Esophagus (tissue), 2 donors: Measurements from ENCODE around the gene ALG9. TPM values are rescaled to one million over a fixed set of nuclear protein-coding genes. Genes with fewer than 3 reads are reported as not detected.
"Not testable (repeated sequence)": the region's sequence is repeated elsewhere in the genome, so short reads cannot be mapped to it uniquely, and the experiment has no call there.

Source experiments
- H3K27ac ChIP-seq, 2 donors: one replicate each; pipeline ENCODE4 v1.5.1; 2013; ENCODE audit warnings: low read depth in 2 of 2, mild to moderate bottlenecking in 2 of 2, inconsistent platforms in 1 of 2, low read length in 1 of 2, moderate library complexity in 1 of 2
- H3K27me3 ChIP-seq, 2 donors: one replicate each; pipeline ENCODE4 v1.6.1; 2013; ENCODE audit warnings: low read length in 2 of 2, control low read depth in 1 of 2, mild to moderate bottlenecking in 1 of 2; ENCODE audit not compliant: insufficient read depth in 2 of 2, control insufficient read depth in 1 of 2
- H3K36me3 ChIP-seq, 2 donors: one replicate each; pipeline ENCODE4 v1.6.1; 2013; ENCODE audit warnings: low read length in 1 of 2; ENCODE audit not compliant: control insufficient read depth in 2 of 2, insufficient read depth in 2 of 2
- H3K4me1 ChIP-seq, 2 donors: one replicate each; pipeline ENCODE4 v1.6.1; 2013; ENCODE audit warnings: low read length in 1 of 2; ENCODE audit not compliant: control insufficient read depth in 2 of 2, insufficient read depth in 2 of 2
- H3K4me3 ChIP-seq, 2 donors: one replicate each; pipeline ENCODE4 v1.5.1; 2013; ENCODE audit warnings: low read length in 2 of 2, mild to moderate bottlenecking in 2 of 2, low read depth in 1 of 2, moderate library complexity in 1 of 2
- H3K9me3 ChIP-seq, 2 donors: one replicate each; pipeline ENCODE4 v1.6.1; 2013; ENCODE audit warnings: mild to moderate bottlenecking in 2 of 2, low read depth in 1 of 2, low read length in 1 of 2, moderate library complexity in 1 of 2; ENCODE audit not compliant: control insufficient read depth in 2 of 2, insufficient read depth in 1 of 2
- WGBS, 2 donors: extraction: QIAGEN DNeasy Blood & Tissue Kit; methylation state at CpG; one replicate each; pipeline ENCODE4 v1.1.7; 2013; 5-methylcytosine and 5-hydroxymethylcytosine counted together
- polyA plus RNA-seq, 2 donors: library from polyadenylated mRNA; stranded (reverse); fragments of 200-250 nt; gene quantifications; one replicate each; pipeline ENCODE4 v1.2.3, GENCODE V29; 2013
- donor health status: healthy with polysubstance abuse.
- donor health status: Bipolar disorder and iron deficiency.

The ALG9 gene
- polyA plus RNA-seq, 2 donors, result 13.2 to 19.5 TPM

- Histone ChIP-seq H3K27me3 (no peaks in the 10 kb centered on the region), H3K4me1 (no peaks in the 10 kb centered on the region), H3K9me3 (no peaks in the 10 kb centered on the region), H3K4me3 (no peak overlapping the region), H3K36me3 (no peaks in the 10 kb centered on the region), H3K27ac (no peak overlapping the region)
- WGBS, 2 donors, result 95 to 98% methylated on average over 1 of the region's 1 CpG
Measured at GRCh38 chr11:111792314-111792713, 79.1 kb downstream of the ALG9 start.

GRCh38 chr11:111788464-111788863 is 82.9 kb downstream of the ALG9 start:
- Histone ChIP-seq H3K4me1 (no peaks in the 10 kb centered on the region), H3K27me3 (no peaks in the 10 kb centered on the region), H3K27ac (no peak overlapping the region), H3K9me3 (no peaks in the 10 kb centered on the region), H3K36me3 (peaks cover 0 to 11% of the 10 kb centered on the region in 2 donors), H3K4me3 (no peak overlapping the region)
- WGBS, 2 donors, result 68 to 78% methylated on average over 2 of the region's 2 CpGs

DNA sequence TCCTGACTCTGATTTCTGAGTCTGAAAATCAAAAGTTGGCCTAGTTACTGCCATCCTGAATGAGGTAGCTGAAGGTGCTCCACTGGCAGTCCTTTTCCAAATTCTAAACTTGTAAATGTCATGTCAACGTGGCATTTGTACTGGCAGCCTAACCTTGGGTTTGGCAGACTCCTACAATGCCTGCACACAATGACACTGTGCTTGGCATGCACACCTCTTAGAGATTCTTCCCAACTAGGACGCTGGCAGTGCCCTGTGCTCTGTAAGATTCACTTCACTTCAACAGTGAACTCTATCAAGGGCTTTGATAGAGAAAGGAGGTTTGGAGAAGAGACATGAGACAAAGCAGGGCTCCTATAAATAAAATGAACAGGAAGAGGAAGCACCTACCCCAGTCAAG is 83.3 kb downstream of the ALG9 start:
- Histone ChIP-seq H3K27me3 (no peaks in the 10 kb centered on the region), H3K36me3 (peaks cover 0 to 11% of the 10 kb centered on the region in 2 donors), H3K4me3 (no peak overlapping the region), H3K27ac (no peak overlapping the region), H3K4me1 (no peaks in the 10 kb centered on the region), H3K9me3 (no peaks in the 10 kb centered on the region)
- 53 to 63% methylated on average over 2 of the region's 2 CpGs for WGBS, 2 donors

DNA sequence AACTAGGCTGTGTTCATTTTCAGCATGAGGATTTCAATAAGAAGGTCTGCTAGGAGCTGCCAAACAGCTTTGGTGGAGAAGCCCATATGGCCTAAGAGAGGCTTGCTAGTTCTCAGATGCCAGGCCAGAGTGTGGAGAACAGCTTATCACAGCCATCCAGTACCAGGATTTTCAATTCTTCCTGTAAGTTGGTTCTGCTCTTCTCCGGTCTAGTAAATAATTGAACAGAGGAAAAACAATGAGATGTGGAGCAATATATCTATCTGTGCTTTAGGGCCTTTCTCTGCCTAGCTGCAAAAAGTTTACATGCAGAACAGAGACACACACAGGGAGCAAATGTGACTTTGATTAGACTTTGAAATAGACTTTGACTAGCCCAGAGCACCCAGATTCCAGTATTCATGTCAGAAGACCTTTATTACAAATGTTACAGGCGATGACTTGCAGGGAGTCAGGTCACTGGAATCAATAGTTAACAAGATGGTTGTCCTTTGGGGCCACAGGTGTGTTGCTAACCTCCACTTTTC is 85.4 kb downstream of the ALG9 start:
- Histone ChIP-seq H3K4me3 (no peak overlapping the region), H3K9me3 (no peaks in the 10 kb centered on the region), H3K27me3 (no peaks in the 10 kb centered on the region), H3K36me3 (peaks cover 0 to 11% of the 10 kb centered on the region in 2 donors), H3K27ac (no peak overlapping the region), H3K4me1 (no peaks in the 10 kb centered on the region)
- 85 to 94% methylated on average over 2 of the region's 2 CpGs for WGBS, 2 donors

DNA sequence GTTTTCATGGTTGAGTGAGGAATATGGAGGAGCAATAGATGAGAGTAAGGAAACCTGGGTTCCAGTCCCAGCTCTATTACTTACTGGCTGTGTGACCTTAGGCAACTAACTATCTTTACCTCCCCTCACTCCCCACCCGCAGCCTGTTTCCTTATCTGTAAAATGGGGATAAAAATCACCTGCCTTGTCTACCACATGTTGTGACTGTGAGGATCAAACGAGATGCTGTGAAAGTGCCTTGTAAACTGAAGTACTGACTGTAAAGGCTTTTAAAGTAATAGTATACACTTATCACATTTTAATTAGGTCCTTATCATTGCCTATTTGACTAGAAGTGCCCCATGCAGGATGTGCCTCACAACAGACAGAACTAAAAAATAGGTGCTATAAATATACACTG is 86.3 kb downstream of the ALG9 start:
- H3K4me1 ChIP-seq, result no peaks in the 10 kb centered on the region
- H3K9me3 ChIP-seq, result no peaks in the 10 kb centered on the region
- peaks cover 0 to 11% of the 10 kb centered on the region in 2 donors for H3K36me3 ChIP-seq
- WGBS, 2 donors, result 88 to 89% methylated on average over 2 of the region's 2 CpGs
- H3K27me3 ChIP-seq, result no peaks in the 10 kb centered on the region
- H3K4me3 ChIP-seq, result no peak overlapping the region
- no peak overlapping the region for H3K27ac ChIP-seq

GRCh38 chr11:111784311-111784710 is 87.1 kb downstream of the ALG9 start:
- H3K4me3 ChIP-seq, H3K27me3 ChIP-seq, H3K9me3 ChIP-seq, H3K27ac ChIP-seq, H3K4me1 ChIP-seq: not testable (repeated sequence)
- WGBS, 2 donors, result 93 to 96% methylated on average over 10 of the region's 10 CpGs
- peaks cover 0 to 11% of the 10 kb centered on the region in 2 donors for H3K36me3 ChIP-seq

DNA sequence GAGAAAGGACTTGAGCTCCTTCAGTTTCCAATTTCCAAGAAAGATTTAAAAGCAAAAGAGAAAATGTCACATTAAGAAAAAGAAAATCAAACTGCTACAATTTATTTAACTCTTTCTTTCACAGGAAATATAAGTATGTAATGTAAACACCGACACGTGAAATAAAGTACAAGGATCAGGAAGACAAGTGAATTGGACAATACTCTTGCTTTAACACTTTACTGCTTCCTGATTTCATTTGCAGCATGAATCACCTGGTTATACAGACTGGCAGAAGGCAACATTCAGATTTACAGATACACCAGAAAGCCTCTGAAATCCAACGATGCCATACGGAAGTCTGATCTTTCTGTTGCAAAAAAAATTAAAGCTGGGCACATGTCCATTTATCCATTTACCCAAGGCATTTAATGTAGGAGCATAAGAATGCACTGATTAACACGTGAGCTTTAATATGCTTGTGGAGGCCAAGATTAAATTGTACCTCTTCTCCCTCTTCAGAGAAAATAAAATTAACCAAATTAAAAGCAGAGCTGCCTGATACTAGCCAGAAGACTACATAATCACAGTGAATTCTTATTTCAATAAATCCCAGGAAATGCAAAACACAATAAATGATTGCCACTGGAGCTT is 89.2 kb downstream of the ALG9 start:
- Histone ChIP-seq H3K27me3 (no peaks in the 10 kb centered on the region), H3K9me3 (no peaks in the 10 kb centered on the region), H3K27ac (no peak overlapping the region), H3K4me3 (no peak overlapping the region), H3K36me3 (peaks cover 0 to 11% of the 10 kb centered on the region in 2 donors), H3K4me1 (no peaks in the 10 kb centered on the region)
- 57 to 69% methylated on average over 5 of the region's 5 CpGs for WGBS, 2 donors

DNA sequence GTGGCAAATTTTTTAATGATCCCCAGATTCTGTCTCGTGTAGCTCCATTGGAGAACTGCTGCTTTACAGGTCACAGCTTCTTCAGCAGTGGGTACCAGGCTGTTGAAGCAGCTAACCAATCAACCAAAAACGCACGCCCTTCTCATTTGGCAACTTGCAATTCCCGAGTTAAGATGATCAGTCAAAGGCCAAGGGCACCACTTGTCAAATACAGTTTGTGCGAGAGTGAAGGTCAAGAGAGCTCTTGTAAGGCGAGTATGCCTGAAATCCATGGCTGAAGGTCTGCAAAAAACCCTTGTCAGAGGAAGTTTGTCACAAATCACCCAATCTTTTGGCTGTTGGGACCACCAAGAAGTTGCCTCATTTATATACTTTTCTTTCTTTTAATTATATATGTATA is 92.3 kb downstream of the ALG9 start:
- 86 to 92% methylated on average over 6 of the region's 6 CpGs for WGBS, 2 donors
- no peak overlapping the region for H3K27ac ChIP-seq
- no peaks in the 10 kb centered on the region for H3K4me1 ChIP-seq
- H3K36me3 ChIP-seq, result no peaks in the 10 kb centered on the region
- H3K9me3 ChIP-seq, result no peaks in the 10 kb centered on the region
- H3K4me3 ChIP-seq, result no peak overlapping the region
- no peaks in the 10 kb centered on the region for H3K27me3 ChIP-seq

DNA sequence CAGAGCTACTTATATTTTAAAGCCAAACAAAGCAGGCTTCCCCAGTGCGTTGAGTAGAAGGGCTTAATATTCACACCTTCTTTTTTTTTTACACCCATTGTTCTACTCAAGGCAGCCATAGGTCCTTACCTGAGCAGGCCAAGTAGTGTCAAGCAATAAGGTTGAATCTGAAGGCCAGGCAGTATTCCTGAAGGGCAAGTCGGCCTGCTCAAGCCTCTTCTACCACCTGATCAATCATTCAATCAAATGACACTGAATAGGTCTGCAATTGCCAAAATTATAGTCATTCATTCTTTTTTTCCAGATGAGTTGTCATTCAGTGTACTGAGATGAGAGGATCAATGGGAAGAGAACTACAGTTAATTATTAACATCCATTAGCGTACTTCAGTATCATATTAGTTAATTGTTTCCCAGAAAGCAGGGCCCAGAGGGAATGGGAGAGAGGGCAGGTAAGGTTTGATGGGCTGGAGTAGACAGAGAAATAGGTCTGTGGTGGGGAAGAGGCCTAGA is 93.3 kb downstream of the ALG9 start:
- H3K4me1 ChIP-seq, result no peaks in the 10 kb centered on the region
- WGBS, 2 donors, result 78 to 82% methylated on average over 3 of the region's 3 CpGs
- no peak overlapping the region for H3K4me3 ChIP-seq
- H3K27me3 ChIP-seq, result no peaks in the 10 kb centered on the region
- no peaks in the 10 kb centered on the region for H3K9me3 ChIP-seq
- no peaks in the 10 kb centered on the region for H3K36me3 ChIP-seq
- no peak overlapping the region for H3K27ac ChIP-seq
